K562 (cell line): ENCODE results near the gene EML3. TPM values are rescaled to one million over a fixed set of nuclear protein-coding genes. Genes with fewer than 3 reads are reported as not detected.

Experiments
- ARID1B ChIP-seq: fragments of 450-650 bp; IDR thresholded peaks from 2 replicates; pipeline ENCODE4 v1.6.1; 2016; ENCODE audit warnings: antibody characterized with exemption, mild to moderate bottlenecking, inconsistent platforms
- ATF4 ChIP-seq: fragments of 450-650 bp; formaldehyde crosslinking; IDR thresholded peaks from 2 replicates; pipeline ENCODE4 v1.4.0; 2022; ENCODE audit warnings: mild to moderate bottlenecking, moderate library complexity
- BHLHE40 ChIP-seq: IDR thresholded peaks from 2 replicates; pipeline ENCODE4 v1.6.1; 2011; ENCODE audit warnings: low read length, improper control_type of control experiment
- CREB3 ChIP-seq: fragments of 450-650 bp; conservative IDR thresholded peaks from 2 replicates; pipeline ENCODE4 v1.6.1; 2016; ENCODE audit warnings: missing genetic modification characterization, low read depth, mild to moderate bottlenecking, missing compliant biosample characterization, moderate library complexity
- EGR1 ChIP-seq: fragments of 450-650 bp; conservative IDR thresholded peaks from 2 replicates; pipeline ENCODE4 v1.6.1; 2017; ENCODE audit warnings: mild to moderate bottlenecking
- FOXJ3 ChIP-seq: sonication (generic); formaldehyde crosslinking; IDR thresholded peaks from 2 replicates; pipeline ENCODE4 v1.4.0; 2020; ENCODE audit warnings: mild to moderate bottlenecking, missing genetic modification reagents
- GABPB1 ChIP-seq: sonication (generic); formaldehyde crosslinking; IDR thresholded peaks from 2 replicates; pipeline ENCODE4 v1.8.0; 2022; ENCODE audit warnings: mild to moderate bottlenecking, missing genetic modification reagents
- KLF1 ChIP-seq: fragments of 450-650 bp; IDR thresholded peaks from 2 replicates; pipeline ENCODE4 v1.6.1; 2016; ENCODE audit warnings: missing genetic modification characterization, missing compliant biosample characterization
- MBD2 ChIP-seq: sonication (generic); IDR thresholded peaks from 2 replicates; pipeline ENCODE4 v1.6.1; 2016; ENCODE audit warnings: low read depth, borderline replicate concordance
- MEF2A ChIP-seq: IDR thresholded peaks from 2 replicates; pipeline ENCODE4 v1.6.1; 2011; ENCODE audit warnings: low read depth, mild to moderate bottlenecking, low read length, moderate library complexity; ENCODE audit not compliant: control insufficient read depth
- MXI1 ChIP-seq: IDR thresholded peaks from 2 replicates; pipeline ENCODE4 v1.6.1; 2011; ENCODE audit warnings: low read depth, mild to moderate bottlenecking, improper control_type of control experiment, low read length
- MYNN ChIP-seq, 2 experiments: sonication (generic); formaldehyde crosslinking in 1 of 2; IDR thresholded peaks; 2 replicates each; pipeline versions ENCODE4 v1.5.0 to v1.6.1; 2016 to 2020; ENCODE audit warnings: antibody characterized with exemption in 1 of 2, missing genetic modification reagents in 1 of 2
- TBP ChIP-seq: optimal IDR thresholded peaks from 2 replicates; pipeline ENCODE3; 2011; ENCODE audit warnings: low read depth, low read length, improper control_type of control experiment
- TCF3 ChIP-seq: sonication (generic); formaldehyde crosslinking; IDR thresholded peaks from 2 replicates; pipeline ENCODE4 v1.4.0; 2020; ENCODE audit warnings: mild to moderate bottlenecking, missing genetic modification reagents
- TEAD1 ChIP-seq, 2 experiments: fragments of 450-650 bp in 1 of 2; sonication (generic) in 1 of 2; formaldehyde crosslinking; IDR thresholded peaks; 2 replicates each; pipeline versions ENCODE4 v1.4.0 to v1.8.0; 2020 to 2022; ENCODE audit warnings: mild to moderate bottlenecking in 2 of 2, missing genetic modification reagents in 1 of 2
- TFAM ChIP-seq: fragments of 250-450 bp; sonication (Bioruptor Pico); conservative IDR thresholded peaks from 2 replicates; pipeline ENCODE4 v1.5.0; 2021; ENCODE audit warnings: mild to moderate bottlenecking, moderate library complexity
- TFAP4 ChIP-seq: sonication (generic); formaldehyde crosslinking; IDR thresholded peaks from 2 replicates; pipeline ENCODE4 v1.8.0; 2022; ENCODE audit warnings: missing genetic modification reagents, mild to moderate bottlenecking, moderate library complexity, borderline replicate concordance
- THRB ChIP-seq: fragments of 450-650 bp; formaldehyde crosslinking; conservative IDR thresholded peaks from 2 replicates; pipeline ENCODE4 v1.4.0; 2022; ENCODE audit warnings: mild to moderate bottlenecking, missing genetic modification characterization
- ZBTB26 ChIP-seq: fragments of 450-650 bp; formaldehyde crosslinking; IDR thresholded peaks from 2 replicates; pipeline ENCODE4 v1.4.0; 2022; ENCODE audit warnings: missing genetic modification characterization
- polyA plus RNA-seq, 8 experiments: library from polyadenylated mRNA; depleted of rRNA in 4 of 8; stranded (reverse) in 5 of 8; unstranded in 3 of 8; fragments of >200 nt; fragmentation: Nextera tagmentation in 2 of 8; fragmentation: Illumina TruSeq in 1 of 8; extraction: Ambion mirVana in 2 of 8; extraction: Trizol in 1 of 8; gene quantifications; 2 replicates each; pipeline versions ENCODE4 v1.2.1 to v1.2.3, GENCODE V29; 2011 to 2014; ENCODE audit warnings: inconsistent platforms in 1 of 8, missing spikeins in 1 of 8
- total RNA-seq, 7 experiments: library from RNA; depleted of rRNA in 6 of 7; stranded (reverse); fragments of >200 nt in 6 of 7; fragmentation: Illumina TruSeq in 2 of 7; extraction: Trizol in 2 of 7; gene quantifications; 2 replicates each; pipeline versions ENCODE4 v1.2.1 to v1.2.3, GENCODE V29; 2011 to 2021; ENCODE audit warnings: low replicate concordance in 1 of 7

Gene EML3
- total and polyA plus RNA-seq, 9 of the 15 experiments (the other 6 are each of a cell fraction or from before 2014, with no cell fraction given): 0.32 to 90.5 (median 26.4) TPM

- TF ChIP-seq ATF4 (CRISPR knock-in tag) (no peak), TBP (peak; percentile 50), BHLHE40 (peak; percentile 83), TCF3 (CRISPR knock-in tag) (0 out of 2 replicates have a peak, but pooled peaks have one; percentile 27), FOXJ3 (no peak), MXI1 (peak; percentile 98), MEF2A (no peak), TFAM (CRISPR knock-in tag) (no peak), KLF1 (tag) (peak; percentile 77; the same call in 1 of the 2 replicates), ARID1B (peak; percentile 40; the same call in 1 of the 2 replicates), MYNN (IDR thresholded peaks at IDR 0.05) (peak; percentile 93), MYNN (CRISPR knock-in tag; IDR thresholded peaks at IDR 0.05) (no peak), THRB (CRISPR knock-in tag) (0 out of 2 replicates have a peak, but pooled peaks have one; percentile 20), MBD2 (0 out of 2 replicates have a peak, but pooled peaks have one; percentile 37), TEAD1 (CRISPR knock-in tag; IDR thresholded peaks at IDR 0.05) (peak; percentile 11 to 82; a peak in 1 of 4 replicates), TFAP4 (CRISPR knock-in tag) (peak; percentile 100), CREB3 (peak; percentile 81), EGR1 (peak; percentile 71), GABPB1 (CRISPR knock-in tag) (peak; percentile 98), ZBTB26 (CRISPR knock-in tag) (peak; percentile 52; the same call in 1 of the 2 replicates)
These were observed 9.2 kb upstream of the EML3 start, which contains the start of gene B3GAT3 (continued) for GRCh38 chr11:62621567-62622470.
